GM13977 (cell line): ENCODE measurements around the gene DLGAP4.

Source experiments
- DNase-seq: peaks from one replicate; pipeline ENCODE4 v3.0.0; 2012; ENCODE audit warnings: low spot score
- in situ Hi-C: fragments of 300-500 bp; cut with MboI; formaldehyde crosslinking; loops from one replicate; pipeline ENCODE4 v1.12.0; 2022; ENCODE audit warnings: low sequenced_read_pairs, low pct_unique_long_range_greater_than_20kb, mixed read lengths, inconsistent platforms; ENCODE audit not compliant: unreplicated experiment
- TF ChIP-seq, protein P1 (sequence below): IDR thresholded peaks from 2 replicates; pipeline ENCODE4 v1.5.1; 2012; ENCODE audit warnings: mild to moderate bottlenecking, control low read depth; ENCODE audit not compliant: insufficient read depth; ENCODE audit errors: extremely low read depth, missing control alignments

DLGAP4 gene

GRCh38 chr20:36461600-36462439, 155.7 kb downstream of the DLGAP4 start:
- TF ChIP-seq, protein P1, sequence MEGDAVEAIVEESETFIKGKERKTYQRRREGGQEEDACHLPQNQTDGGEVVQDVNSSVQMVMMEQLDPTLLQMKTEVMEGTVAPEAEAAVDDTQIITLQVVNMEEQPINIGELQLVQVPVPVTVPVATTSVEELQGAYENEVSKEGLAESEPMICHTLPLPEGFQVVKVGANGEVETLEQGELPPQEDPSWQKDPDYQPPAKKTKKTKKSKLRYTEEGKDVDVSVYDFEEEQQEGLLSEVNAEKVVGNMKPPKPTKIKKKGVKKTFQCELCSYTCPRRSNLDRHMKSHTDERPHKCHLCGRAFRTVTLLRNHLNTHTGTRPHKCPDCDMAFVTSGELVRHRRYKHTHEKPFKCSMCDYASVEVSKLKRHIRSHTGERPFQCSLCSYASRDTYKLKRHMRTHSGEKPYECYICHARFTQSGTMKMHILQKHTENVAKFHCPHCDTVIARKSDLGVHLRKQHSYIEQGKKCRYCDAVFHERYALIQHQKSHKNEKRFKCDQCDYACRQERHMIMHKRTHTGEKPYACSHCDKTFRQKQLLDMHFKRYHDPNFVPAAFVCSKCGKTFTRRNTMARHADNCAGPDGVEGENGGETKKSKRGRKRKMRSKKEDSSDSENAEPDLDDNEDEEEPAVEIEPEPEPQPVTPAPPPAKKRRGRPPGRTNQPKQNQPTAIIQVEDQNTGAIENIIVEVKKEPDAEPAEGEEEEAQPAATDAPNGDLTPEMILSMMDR = no peak
- in situ Hi-C loops = no loop called here
- peak; percentile 59 for DNase-seq

- DNase-seq = no peak
- TF ChIP-seq, protein P1 = no peak
- in situ Hi-C loops = no loop called here
Observed at GRCh38 chr20:36462440-36463211, 156.5 kb downstream of the DLGAP4 start.

GRCh38 chr20:36463212-36464061, 157.3 kb downstream of the DLGAP4 start:
- TF ChIP-seq, protein P1 = no peak
- DNase-seq = no peak
- in situ Hi-C loops = no loop called here

GRCh38 chr20:36465109-36466080, 159.3 kb downstream of the DLGAP4 start:
- TF ChIP-seq, protein P1 = no peak
- in situ Hi-C loops = no loop called here
- DNase-seq = no peak

GRCh38 chr20:36466089-36466488, 159.9 kb downstream of the DLGAP4 start:
- TF ChIP-seq, protein P1 = no peak
- in situ Hi-C loops = no loop called here

More at GRCh38 chr20:36466089-36466488, 159.9 kb downstream of the DLGAP4 start:
- no peak for DNase-seq
